ENCODE results near the gene SOCS1. TPM values are rescaled to one million over a fixed set of nuclear protein-coding genes. Genes with fewer than 3 reads are reported as not detected.

The SOCS1 gene
- total RNA-seq, 2 donors from 2014 or later, result 2.6 to 8.2 TPM

DNA sequence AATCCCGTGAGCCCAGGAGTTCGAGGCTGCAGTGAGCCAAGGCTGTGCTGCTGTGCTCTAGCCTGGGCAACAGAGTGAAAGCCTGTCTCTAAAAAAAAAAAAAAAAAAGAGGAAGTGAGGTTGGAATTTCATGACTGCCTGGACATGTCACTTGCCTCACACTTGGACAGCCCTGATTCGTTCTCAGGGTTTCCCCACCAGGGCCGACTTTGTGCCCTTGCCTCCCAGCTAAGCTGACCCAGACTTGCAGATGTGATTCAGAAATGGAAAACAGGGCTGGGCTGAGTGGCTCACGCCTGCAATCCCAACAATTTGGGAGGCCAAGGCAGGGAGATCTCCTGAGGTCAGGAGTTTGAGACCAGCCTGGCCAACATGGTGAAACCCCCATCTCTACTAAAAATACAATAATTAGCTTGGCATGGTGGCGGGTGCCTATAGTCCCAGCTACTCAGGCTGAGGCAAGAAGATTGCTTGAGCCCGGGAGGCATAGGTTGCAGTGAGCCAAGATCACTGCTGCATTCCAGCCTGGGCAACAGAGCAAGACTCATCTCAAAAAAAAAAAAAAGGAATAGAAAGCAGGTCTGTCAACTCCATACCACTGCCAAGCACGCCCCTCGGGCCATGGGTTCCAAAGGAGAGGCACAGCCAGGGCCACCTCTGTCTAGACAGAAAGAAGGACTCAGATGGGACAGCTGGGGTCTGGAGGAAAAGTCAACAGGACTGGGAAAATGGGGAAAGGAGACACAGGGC, 46.9 kb downstream of the SOCS1 start:
- Histone ChIP-seq H3K4me1 (replicated peaks) (no peaks in the 10 kb centered on the region), H3K9me3 (no peaks in the 10 kb centered on the region), H3K4me3 (no peak overlapping the region), H3K36me3 (no peaks in the 10 kb centered on the region), H3K27ac (no peak overlapping the region), H3K27me3 (replicated peaks; ENCODE audit: insufficient read depth) (no peaks in the 10 kb centered on the region)
- no peak for DNase-seq (ENCODE audit: low spot score)
- TF ChIP-seq POLR2AphosphoS5 (IDR thresholded peaks at IDR 0.05) (no peak), POLR2A (IDR thresholded peaks at IDR 0.05) (no peak)
- TF ChIP-seq, protein P1, sequence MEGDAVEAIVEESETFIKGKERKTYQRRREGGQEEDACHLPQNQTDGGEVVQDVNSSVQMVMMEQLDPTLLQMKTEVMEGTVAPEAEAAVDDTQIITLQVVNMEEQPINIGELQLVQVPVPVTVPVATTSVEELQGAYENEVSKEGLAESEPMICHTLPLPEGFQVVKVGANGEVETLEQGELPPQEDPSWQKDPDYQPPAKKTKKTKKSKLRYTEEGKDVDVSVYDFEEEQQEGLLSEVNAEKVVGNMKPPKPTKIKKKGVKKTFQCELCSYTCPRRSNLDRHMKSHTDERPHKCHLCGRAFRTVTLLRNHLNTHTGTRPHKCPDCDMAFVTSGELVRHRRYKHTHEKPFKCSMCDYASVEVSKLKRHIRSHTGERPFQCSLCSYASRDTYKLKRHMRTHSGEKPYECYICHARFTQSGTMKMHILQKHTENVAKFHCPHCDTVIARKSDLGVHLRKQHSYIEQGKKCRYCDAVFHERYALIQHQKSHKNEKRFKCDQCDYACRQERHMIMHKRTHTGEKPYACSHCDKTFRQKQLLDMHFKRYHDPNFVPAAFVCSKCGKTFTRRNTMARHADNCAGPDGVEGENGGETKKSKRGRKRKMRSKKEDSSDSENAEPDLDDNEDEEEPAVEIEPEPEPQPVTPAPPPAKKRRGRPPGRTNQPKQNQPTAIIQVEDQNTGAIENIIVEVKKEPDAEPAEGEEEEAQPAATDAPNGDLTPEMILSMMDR (IDR thresholded peaks at IDR 0.05), result no peak
- WGBS, result 58% methylated on average over 9 of the region's 9 CpGs
- intact Hi-C loops (cut with DNase I), result no loop called here

DNA sequence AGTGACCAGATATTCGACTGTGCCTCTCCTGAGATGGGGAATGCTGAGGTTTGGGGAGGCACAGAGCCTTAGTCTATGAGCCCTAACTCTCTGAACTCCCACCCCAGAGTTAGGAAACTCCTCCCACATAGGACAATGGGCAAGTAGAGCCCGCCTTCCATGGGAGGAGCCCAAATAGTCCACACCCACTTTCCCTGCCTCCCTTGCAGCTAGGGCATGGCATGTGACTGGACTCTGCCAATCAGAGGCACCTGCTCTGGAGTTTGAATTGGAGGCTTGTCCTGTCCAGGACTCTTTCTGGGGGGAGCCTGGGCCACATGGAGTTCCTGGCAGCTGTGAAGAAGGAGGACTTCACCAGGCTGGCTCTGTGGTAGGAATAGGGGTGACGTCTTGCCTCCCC, 48.4 kb downstream of the SOCS1 start:
- Histone ChIP-seq H3K36me3 (no peaks in the 10 kb centered on the region), H3K9me3 (no peaks in the 10 kb centered on the region), H3K4me3 (no peak overlapping the region), H3K27me3 (replicated peaks; ENCODE audit: insufficient read depth) (no peaks in the 10 kb centered on the region), H3K27ac (no peak overlapping the region), H3K4me1 (replicated peaks) (no peaks in the 10 kb centered on the region)
- no peak for DNase-seq (ENCODE audit: low spot score)
- TF ChIP-seq, protein P1 (IDR thresholded peaks at IDR 0.05), result no peak
- TF ChIP-seq POLR2A (IDR thresholded peaks at IDR 0.05) (no peak), POLR2AphosphoS5 (IDR thresholded peaks at IDR 0.05) (no peak)
- 96% methylated on average over 3 of the region's 3 CpGs for WGBS
- intact Hi-C loops (cut with DNase I), result no loop called here

DNA sequence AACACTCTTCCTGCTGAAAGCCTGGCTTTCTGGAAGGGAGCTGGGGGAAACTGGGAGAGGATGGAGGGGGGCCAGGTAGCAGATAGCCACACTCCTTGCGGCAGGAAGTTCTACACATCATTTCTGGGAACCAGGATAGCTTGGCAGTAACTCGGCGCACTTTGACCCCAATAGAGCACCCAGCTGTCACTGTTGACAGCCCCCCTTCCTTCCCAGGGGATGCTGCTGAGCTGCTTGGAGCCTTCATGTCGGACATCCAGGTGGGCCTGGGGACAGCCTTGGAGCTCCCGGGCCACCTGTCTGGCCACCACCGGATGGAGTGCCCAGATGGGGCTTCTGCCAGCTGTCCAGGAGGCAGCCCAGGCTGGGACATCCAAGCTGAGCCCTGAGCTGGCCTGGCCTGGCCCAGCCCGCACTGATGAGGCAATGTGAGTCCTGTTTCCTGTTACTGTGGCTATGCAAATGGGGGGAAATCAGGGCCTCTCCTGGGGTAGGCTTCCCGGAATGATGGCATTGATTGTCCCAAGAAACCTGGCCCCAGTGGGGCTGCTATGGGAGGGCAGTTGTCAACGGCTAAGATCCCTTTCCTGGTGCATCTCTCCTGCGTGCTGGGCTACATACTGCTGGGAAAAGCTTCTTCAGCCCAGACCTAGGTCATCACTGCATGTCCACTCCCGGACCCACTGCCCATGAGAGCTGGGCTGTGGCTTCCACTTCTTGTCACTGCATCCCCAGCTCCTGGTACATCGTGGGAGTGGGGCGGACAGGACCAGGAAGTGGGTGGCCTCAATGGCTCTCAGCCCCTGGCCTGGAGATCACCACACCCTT, 50.0 kb downstream of the SOCS1 start:
- DNase-seq (ENCODE audit: low spot score), result no peak
- intact Hi-C loops (cut with DNase I), result no loop called here
- 77% methylated on average over 13 of the region's 13 CpGs for WGBS
- Histone ChIP-seq H3K9me3 (no peaks in the 10 kb centered on the region), H3K4me3 (no peak overlapping the region), H3K27me3 (replicated peaks; ENCODE audit: insufficient read depth) (no peaks in the 10 kb centered on the region), H3K4me1 (replicated peaks) (no peaks in the 10 kb centered on the region), H3K36me3 (no peaks in the 10 kb centered on the region), H3K27ac (no peak overlapping the region)
- TF ChIP-seq POLR2A (IDR thresholded peaks at IDR 0.05), result no peak
- TF ChIP-seq POLR2AphosphoS5 (IDR thresholded peaks at IDR 0.05), result no peak
- TF ChIP-seq, protein P1 (IDR thresholded peaks at IDR 0.05), result no peak

DNA sequence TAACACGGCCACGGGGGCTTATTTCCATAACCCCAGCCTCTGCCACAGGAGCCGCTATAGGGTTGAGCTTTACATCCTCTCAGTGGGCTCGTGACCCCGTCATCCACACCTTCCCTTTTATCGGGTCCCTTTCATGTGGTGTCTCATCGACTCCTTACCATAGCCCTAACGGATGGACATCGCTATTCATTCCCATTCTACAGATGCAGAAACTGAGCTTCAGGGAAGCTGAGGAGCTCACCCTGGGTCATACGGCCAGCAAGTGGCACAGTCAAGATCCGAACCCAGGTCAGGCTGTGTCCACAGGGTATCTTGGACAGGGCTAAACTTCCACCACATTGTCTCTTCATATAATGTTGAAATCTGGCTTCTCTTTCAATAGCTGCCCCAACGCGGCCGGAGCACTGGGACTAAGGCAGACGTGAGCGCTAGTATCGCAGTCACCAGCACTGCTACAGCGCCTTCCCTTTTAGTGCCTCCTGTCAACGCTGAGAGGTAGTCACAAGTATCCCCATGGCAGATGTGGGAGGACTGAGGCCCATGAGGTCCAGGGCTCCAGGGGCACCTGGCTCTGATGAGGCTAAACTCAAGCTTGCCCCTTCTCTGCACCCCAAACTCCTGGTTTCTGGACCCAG, 50.8 kb downstream of the SOCS1 start:
- TF ChIP-seq POLR2AphosphoS5 (IDR thresholded peaks at IDR 0.05) (no peak), POLR2A (IDR thresholded peaks at IDR 0.05) (no peak)
- TF ChIP-seq, protein P1 (IDR thresholded peaks at IDR 0.05), result no peak
- DNase-seq (ENCODE audit: low spot score), result no peak
- intact Hi-C loops (cut with DNase I), result no loop called here

More for the DNA sequence above, 50.8 kb downstream of the SOCS1 start:
- no peaks in the 10 kb centered on the region for H3K36me3 ChIP-seq
- 91% methylated on average over 19 of the region's 19 CpGs for WGBS
- no peaks in the 10 kb centered on the region for H3K4me1 ChIP-seq (replicated peaks)
- no peaks in the 10 kb centered on the region for H3K27me3 ChIP-seq (replicated peaks; ENCODE audit: insufficient read depth)
- H3K4me3 ChIP-seq, result no peak overlapping the region
- no peaks in the 10 kb centered on the region for H3K9me3 ChIP-seq
- no peak overlapping the region for H3K27ac ChIP-seq
